HG03139 (cell line): ENCODE results near the gene PNLIPRP1.

Experiments
- ATAC-seq: cut with Tn5 transposase; IDR thresholded peaks from one replicate; pipeline ENCODE4 v1.9.1; 2021; ENCODE audit not compliant: unreplicated experiment

The PNLIPRP1 gene

GRCh38 chr10:116598329-116598728 is 7.6 kb downstream of the PNLIPRP1 start:
- no peak for ATAC-seq

- ATAC-seq: no peak
Measured at GRCh38 chr10:116599991-116600390, 9.2 kb downstream of the PNLIPRP1 start.

GRCh38 chr10:116602648-116603400 is 12.1 kb downstream of the PNLIPRP1 start:
- ATAC-seq: no peak

GRCh38 chr10:116606061-116606483 is 15.3 kb downstream of the PNLIPRP1 start:
- ATAC-seq: no peak

GRCh38 chr10:116607336-116607735 is 16.6 kb downstream of the PNLIPRP1 start:
- no peak for ATAC-seq

GRCh38 chr10:116608686-116609594 is 18.2 kb downstream of the PNLIPRP1 start:
- no peak for ATAC-seq

GRCh38 chr10:116610443-116611152 is 19.8 kb downstream of the PNLIPRP1 start:
- no peak for ATAC-seq

- no peak for ATAC-seq
Measured at GRCh38 chr10:116611153-116611545, 20.4 kb downstream of the PNLIPRP1 start.

GRCh38 chr10:116612107-116612769 is 21.5 kb downstream of the PNLIPRP1 start:
- no peak for ATAC-seq

GRCh38 chr10:116613471-116613870 is 22.7 kb downstream of the PNLIPRP1 start:
- ATAC-seq: no peak

- ATAC-seq: no peak
Measured at GRCh38 chr10:116614796-116615195, 24.0 kb downstream of the PNLIPRP1 start.

- ATAC-seq: no peak
Measured at GRCh38 chr10:116615199-116615776, 24.5 kb downstream of the PNLIPRP1 start.

- no peak for ATAC-seq
Measured at GRCh38 chr10:116620423-116621400, 30.0 kb downstream of the PNLIPRP1 start, which contains the start of gene PNLIPRP2. PNLIPRP2 (plus strand) TSS chr10:116620953.

- no peak for ATAC-seq
Measured at GRCh38 chr10:116621476-116621875, 30.7 kb downstream of the PNLIPRP1 start.

- ATAC-seq: no peak
Measured at GRCh38 chr10:116621934-116622655, 31.3 kb downstream of the PNLIPRP1 start.

GRCh38 chr10:116625845-116626244 is 35.1 kb downstream of the PNLIPRP1 start:
- ATAC-seq: no peak

- ATAC-seq: no peak
Measured at GRCh38 chr10:116626815-116627214, 36.1 kb downstream of the PNLIPRP1 start.

- ATAC-seq: no peak
Measured at GRCh38 chr10:116627386-116627933, 36.7 kb downstream of the PNLIPRP1 start.
